Measurements from ENCODE around the gene PKD1L1.
"Not testable (repeated sequence)": the region's sequence is repeated elsewhere in the genome, so short reads cannot be mapped to it uniquely, and the experiment has no call there.

PKD1L1 gene

GRCh38 chr7:47954231-47954911, 6.1 kb upstream of the PKD1L1 start:
- DNase-seq = no peak

- DNase-seq = no peak
Measured at GRCh38 chr7:47953822-47954221, 5.6 kb upstream of the PKD1L1 start.

GRCh38 chr7:47952224-47952623, 4.0 kb upstream of the PKD1L1 start:
- DNase-seq = no peak

- no peak for DNase-seq
Measured at GRCh38 chr7:47951374-47951773, 3.1 kb upstream of the PKD1L1 start.

- no peak for DNase-seq
Measured at GRCh38 chr7:47950714-47951113, 2.4 kb upstream of the PKD1L1 start.

- DNase-seq = no peak
Measured at GRCh38 chr7:47949703-47950102, 1.4 kb upstream of the PKD1L1 start.

GRCh38 chr7:47947355-47947749, 914 bp downstream of the PKD1L1 start:
- no peak for DNase-seq

GRCh38 chr7:47946581-47947354, 1.5 kb downstream of the PKD1L1 start:
- no peak for DNase-seq

- peak; percentile 2 for DNase-seq
Measured at GRCh38 chr7:47945261-47946015, 2.8 kb downstream of the PKD1L1 start.

GRCh38 chr7:47944536-47945260, 3.6 kb downstream of the PKD1L1 start:
- no peak for DNase-seq

- DNase-seq = no peak
Measured at GRCh38 chr7:47943676-47944474, 4.4 kb downstream of the PKD1L1 start.

- not testable (repeated sequence) for DNase-seq
Measured at GRCh38 chr7:47942651-47943050, 5.6 kb downstream of the PKD1L1 start.

GRCh38 chr7:47942132-47942531, 6.1 kb downstream of the PKD1L1 start:
- no peak for DNase-seq

- DNase-seq = no peak
Measured at GRCh38 chr7:47941136-47941844, 7.0 kb downstream of the PKD1L1 start.

- DNase-seq = no peak
Measured at GRCh38 chr7:47940088-47941013, 7.9 kb downstream of the PKD1L1 start.

GRCh38 chr7:47939425-47940036, 8.7 kb downstream of the PKD1L1 start:
- DNase-seq = no peak

GRCh38 chr7:47938574-47939165, 9.6 kb downstream of the PKD1L1 start:
- no peak for DNase-seq

- no peak for DNase-seq
Measured at GRCh38 chr7:47937711-47938573, 10.3 kb downstream of the PKD1L1 start.
